Suprapubic skin (tissue), 3 donors: Measurements from ENCODE around the gene MCOLN2.

Experiments used
- EP300 ChIP-seq: sonication (generic); formaldehyde crosslinking; IDR thresholded peaks from one replicate; pipeline ENCODE4 v1.6.1; 2017; ENCODE audit warnings: antibody characterized with exemption
- POLR2A ChIP-seq, 2 donors: fragments of 450-650 bp; IDR thresholded peaks; one replicate each; pipeline ENCODE4 v1.6.1; 2017; ENCODE audit warnings: antibody characterized with exemption in 2 of 2, mild to moderate bottlenecking in 2 of 2, moderate library complexity in 2 of 2
- TF ChIP-seq, protein P1 (sequence below), 2 donors: fragments of 200-600 bp in 1 of 2; fragments of 450-650 bp in 1 of 2; sonication (generic) in 1 of 2; IDR thresholded peaks; one replicate each; pipeline ENCODE4 v1.5.1; 2016 to 2019; ENCODE audit warnings: antibody characterized with exemption in 2 of 2, mild to moderate bottlenecking in 1 of 2, moderate library complexity in 1 of 2

DNA sequence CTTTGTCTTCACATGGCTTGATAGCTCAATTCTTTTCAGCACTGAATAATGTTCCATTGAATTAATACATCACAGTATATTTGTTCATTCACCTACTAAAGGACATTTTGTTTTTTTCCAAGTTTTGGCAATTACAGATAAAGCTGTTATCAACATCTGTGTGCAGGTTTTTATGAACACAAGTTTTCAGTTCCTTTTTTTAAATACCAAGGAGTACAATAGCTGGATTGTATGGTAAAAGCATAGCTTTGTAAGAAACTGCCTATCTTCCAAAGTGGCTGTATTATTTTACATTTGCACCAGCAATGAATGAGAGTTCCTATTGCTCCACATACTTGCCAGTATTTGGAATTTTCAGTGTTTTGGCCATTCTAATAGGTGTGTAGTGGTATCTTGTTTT, 4.8 kb upstream of the MCOLN2 start:
- TF ChIP-seq, protein P1, sequence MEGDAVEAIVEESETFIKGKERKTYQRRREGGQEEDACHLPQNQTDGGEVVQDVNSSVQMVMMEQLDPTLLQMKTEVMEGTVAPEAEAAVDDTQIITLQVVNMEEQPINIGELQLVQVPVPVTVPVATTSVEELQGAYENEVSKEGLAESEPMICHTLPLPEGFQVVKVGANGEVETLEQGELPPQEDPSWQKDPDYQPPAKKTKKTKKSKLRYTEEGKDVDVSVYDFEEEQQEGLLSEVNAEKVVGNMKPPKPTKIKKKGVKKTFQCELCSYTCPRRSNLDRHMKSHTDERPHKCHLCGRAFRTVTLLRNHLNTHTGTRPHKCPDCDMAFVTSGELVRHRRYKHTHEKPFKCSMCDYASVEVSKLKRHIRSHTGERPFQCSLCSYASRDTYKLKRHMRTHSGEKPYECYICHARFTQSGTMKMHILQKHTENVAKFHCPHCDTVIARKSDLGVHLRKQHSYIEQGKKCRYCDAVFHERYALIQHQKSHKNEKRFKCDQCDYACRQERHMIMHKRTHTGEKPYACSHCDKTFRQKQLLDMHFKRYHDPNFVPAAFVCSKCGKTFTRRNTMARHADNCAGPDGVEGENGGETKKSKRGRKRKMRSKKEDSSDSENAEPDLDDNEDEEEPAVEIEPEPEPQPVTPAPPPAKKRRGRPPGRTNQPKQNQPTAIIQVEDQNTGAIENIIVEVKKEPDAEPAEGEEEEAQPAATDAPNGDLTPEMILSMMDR (IDR thresholded peaks at IDR 0.05) = no peak
- no peak for TF ChIP-seq EP300
- no peak for TF ChIP-seq POLR2A (IDR thresholded peaks at IDR 0.05)
